Cardiac fibroblast (primary cell): ENCODE measurements around the gene PPM1H.

Experiments used
- DNase-seq, 2 donors: peaks; one replicate each; pipeline versions ENCODE4 v3.0.0 to v3.0.0-alpha.2; 2010; ENCODE audit warnings: low read depth in 2 of 2
- H3K4me3 ChIP-seq, 2 donors: replicated peaks in 1 of 2; 1 replicate in 1 of 2; 2 replicates in 1 of 2; pipeline ENCODE4 v1.5.1; 2011; ENCODE audit warnings: low read depth in 2 of 2, low read length in 2 of 2, mild to moderate bottlenecking in 2 of 2, moderate library complexity in 1 of 2
- TF ChIP-seq, protein P1 (sequence below): IDR thresholded peaks from one replicate; pipeline ENCODE4 v1.5.1; 2011; ENCODE audit warnings: low read depth, mild to moderate bottlenecking, low read length, inconsistent platforms

Gene PPM1H

DNA sequence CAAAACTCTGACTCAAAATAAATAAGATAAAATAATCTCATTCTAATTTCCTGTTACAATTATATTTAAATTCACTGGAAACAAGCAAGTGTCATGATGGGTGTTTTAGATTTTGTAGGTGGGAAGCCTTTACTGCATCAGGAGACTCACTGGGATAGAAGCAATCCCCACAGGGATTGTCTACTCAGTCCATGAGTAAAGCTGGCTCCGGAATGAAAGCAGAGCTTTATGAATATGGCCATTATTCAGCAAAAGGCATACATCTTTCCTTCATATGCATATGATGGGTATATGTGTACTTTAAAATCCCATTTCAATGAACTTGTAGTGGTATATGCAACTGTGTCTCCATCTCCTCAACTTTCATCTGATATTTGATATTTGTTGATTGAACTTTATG, 25.4 kb upstream of the PPM1H start:
- TF ChIP-seq, protein P1, sequence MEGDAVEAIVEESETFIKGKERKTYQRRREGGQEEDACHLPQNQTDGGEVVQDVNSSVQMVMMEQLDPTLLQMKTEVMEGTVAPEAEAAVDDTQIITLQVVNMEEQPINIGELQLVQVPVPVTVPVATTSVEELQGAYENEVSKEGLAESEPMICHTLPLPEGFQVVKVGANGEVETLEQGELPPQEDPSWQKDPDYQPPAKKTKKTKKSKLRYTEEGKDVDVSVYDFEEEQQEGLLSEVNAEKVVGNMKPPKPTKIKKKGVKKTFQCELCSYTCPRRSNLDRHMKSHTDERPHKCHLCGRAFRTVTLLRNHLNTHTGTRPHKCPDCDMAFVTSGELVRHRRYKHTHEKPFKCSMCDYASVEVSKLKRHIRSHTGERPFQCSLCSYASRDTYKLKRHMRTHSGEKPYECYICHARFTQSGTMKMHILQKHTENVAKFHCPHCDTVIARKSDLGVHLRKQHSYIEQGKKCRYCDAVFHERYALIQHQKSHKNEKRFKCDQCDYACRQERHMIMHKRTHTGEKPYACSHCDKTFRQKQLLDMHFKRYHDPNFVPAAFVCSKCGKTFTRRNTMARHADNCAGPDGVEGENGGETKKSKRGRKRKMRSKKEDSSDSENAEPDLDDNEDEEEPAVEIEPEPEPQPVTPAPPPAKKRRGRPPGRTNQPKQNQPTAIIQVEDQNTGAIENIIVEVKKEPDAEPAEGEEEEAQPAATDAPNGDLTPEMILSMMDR, result no peak
- DNase-seq, result peak in 1 of 2 donors; percentile 6
- no peak overlapping the region for H3K4me3 ChIP-seq

DNA sequence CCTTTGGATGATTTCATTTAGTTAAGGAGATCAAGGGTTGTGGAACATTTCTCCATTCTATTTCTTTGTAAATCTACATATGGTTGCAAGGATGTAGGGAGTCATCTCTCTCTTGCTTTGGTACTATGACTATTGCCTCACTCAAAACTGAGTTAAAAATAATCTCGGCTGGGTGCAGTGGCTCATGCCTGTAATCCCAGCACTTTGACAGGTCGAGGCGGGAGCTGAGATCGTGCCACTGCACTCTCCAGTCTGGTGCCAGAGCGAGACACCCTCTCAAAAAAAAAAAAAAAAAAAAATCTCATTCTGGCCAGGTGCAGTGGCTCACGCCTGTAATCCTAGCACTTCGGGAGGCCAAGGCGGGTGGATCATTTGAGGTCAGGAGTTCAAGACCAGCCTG, 24.8 kb upstream of the PPM1H start:
- H3K4me3 ChIP-seq, result no peak overlapping the region
- DNase-seq, result no peak
- TF ChIP-seq, protein P1, result no peak

DNA sequence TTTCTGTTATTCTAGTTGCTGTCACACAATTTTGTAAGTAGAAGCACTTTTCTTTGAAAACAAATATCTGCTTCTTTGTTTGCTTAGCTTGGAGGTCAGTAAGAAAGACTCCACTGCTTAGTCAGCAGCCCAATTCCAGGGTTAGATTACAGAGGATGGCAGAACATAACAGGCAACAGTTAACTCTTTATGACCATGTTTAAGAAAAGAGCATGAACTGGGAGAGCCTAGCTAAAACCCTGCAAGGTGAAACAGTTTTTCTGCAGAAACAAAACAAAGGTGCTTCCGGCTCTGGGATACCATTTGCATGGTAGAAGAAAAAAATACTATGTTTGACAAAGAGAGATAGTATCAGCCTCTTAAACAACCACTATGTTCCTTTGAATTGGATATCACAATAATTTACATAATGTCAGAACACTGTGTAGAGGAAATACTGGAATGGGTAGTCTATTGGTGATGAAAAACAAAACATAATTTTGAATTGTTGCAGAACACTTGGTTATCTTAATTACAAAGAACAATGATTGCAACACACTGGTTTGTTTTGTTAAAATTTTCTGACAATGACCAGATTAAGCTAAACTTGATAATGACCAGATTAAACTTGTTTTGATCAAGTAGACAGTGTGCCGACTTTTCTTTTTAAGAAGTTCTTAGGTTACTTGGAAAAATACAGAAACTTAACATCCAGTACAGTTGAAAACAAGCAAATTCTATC, 22.4 kb upstream of the PPM1H start:
- no peak overlapping the region for H3K4me3 ChIP-seq
- peak; percentile 42 to 44 for DNase-seq
- TF ChIP-seq, protein P1, result no peak

DNA sequence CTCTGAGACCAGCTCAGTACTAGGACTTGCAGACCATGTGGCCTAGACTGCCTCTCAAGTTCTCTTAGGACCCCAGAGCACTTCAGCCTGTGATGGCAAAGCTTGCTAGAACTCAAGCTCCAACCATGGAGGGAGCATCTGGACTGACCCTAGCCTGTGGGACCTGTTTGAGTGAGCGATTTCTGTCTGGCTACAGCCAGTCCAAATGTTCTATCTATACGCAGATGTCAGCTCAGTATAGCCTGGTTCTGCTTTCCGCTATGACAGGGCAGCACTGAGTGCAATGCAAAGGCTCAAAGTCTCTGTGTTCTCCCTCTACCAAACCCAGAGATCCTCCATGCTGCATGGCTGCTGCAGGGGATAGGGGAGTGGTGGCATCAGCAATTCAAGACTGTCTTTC, 20.7 kb upstream of the PPM1H start:
- TF ChIP-seq, protein P1, result no peak
- no peak overlapping the region for H3K4me3 ChIP-seq
- no peak for DNase-seq

DNA sequence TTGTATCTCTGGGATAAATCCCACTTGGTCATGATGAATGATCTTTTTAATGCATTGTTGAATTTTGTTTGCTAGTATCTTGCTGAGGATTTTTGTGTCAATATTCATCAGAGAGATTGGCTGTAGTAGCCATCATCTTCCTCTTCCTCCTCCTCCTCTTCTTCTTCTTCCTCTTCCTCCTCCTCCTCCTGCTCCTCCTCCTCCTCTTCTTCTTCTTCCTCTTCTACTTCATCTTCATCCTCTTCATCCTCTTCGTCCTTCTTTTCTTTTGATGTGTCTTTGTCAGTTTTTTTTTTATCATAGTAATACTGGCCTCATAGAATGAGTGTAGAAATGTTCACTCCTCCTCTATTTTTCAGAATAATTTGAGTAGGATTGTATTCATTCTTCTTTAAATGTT, 15.4 kb upstream of the PPM1H start:
- no peak for DNase-seq
- TF ChIP-seq, protein P1, result no peak
- H3K4me3 ChIP-seq, result no peak overlapping the region

DNA sequence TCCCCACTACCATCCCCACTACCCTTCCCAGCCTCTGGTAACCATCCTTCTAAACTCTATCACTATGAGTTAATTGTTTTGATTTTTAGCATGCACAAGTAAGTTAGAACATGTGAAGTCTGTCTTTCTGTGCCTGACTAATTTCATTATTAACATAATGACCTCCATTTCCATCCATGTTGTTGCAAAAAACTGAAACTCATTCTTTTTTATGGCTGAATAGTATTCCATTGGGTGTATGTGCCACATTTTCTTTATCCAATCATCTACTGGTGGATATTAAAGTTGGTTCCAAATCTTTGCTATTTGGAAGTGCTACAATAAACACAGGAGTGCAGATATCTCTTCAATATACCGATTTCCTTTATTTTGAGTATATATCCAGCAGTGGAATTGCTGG, 13.2 kb upstream of the PPM1H start:
- DNase-seq, result no peak
- TF ChIP-seq, protein P1, result no peak
- H3K4me3 ChIP-seq, result no peak overlapping the region

DNA sequence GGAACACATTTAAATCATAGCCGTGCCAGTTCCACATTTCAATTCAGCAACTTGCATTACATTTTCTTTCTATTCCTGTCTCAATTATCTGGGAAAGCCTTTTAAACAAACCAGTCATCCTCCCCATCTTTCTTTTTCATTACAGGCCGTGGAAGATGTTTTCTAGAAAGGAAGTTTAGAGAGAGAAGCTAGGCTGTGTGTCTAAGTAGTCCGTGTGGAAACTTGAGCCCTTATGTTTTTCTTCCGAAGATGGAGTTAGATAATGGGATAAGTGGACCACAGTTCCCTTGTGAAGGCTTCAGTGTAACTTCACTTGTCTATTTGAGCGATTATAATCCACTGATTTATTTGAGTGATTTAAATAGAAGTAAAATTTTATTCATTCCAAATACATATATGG, 12.4 kb upstream of the PPM1H start:
- TF ChIP-seq, protein P1, result no peak
- no peak overlapping the region for H3K4me3 ChIP-seq
- no peak for DNase-seq
